RPMI8226 (cell line): Measurements from ENCODE around the gene UBQLN2.
"Not testable (repeated sequence)": the region's sequence is repeated elsewhere in the genome, so short reads cannot be mapped to it uniquely, and the experiment has no call there.

ENCODE experiments used
- DNase-seq: peaks from one replicate; pipeline ENCODE4 v3.0.0-alpha.2; 2015

Gene UBQLN2

DNA sequence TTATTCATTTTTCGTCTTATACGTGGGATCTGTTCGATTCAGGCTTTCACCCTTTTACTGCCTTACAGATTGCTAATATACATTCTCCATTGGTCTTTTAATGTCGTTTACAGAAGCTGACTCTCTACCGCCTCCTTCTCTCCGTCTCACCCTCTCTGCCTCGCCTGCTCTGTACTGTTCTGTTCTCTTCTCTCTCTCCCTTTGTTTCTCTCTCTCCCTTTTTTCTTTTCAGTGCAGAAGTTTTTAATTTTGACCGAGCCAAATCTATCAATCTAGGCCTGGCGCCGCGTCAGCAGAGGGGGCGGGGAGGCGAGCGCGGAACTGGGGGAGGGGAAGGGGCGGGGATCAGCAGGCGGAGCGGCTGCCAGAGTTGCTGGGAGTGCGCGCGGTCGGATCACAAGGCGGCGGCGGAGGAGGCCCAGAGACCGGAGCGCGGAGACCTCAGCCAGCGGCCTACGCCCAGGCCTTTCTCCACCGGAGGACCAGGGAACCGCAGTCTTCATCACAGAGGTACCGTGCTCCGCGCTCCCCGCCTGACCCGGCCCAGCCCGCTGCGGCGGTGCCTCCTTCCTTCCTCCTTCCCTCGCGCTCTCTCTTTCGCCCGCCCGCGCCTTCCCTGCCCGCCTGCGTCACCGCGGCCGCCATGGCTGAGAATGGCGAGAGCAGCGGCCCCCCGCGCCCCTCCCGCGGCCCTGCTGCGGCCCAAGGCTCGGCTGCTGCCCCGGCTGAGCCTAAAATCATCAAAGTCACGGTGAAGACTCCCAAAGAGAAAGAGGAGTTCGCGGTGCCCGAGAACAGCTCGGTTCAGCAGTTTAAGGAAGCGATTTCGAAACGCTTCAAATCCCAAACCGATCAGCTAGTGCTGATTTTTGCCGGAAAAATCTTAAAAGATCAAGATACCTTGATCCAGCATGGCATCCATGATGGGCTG lies at the start of gene UBQLN2:
Gene UBQLN2 (plus strand): TSS at position 397 of the 931 bp plus-strand sequence. CDS start 247 bp downstream, at position 644.
- peak; percentile 86 for DNase-seq

DNA sequence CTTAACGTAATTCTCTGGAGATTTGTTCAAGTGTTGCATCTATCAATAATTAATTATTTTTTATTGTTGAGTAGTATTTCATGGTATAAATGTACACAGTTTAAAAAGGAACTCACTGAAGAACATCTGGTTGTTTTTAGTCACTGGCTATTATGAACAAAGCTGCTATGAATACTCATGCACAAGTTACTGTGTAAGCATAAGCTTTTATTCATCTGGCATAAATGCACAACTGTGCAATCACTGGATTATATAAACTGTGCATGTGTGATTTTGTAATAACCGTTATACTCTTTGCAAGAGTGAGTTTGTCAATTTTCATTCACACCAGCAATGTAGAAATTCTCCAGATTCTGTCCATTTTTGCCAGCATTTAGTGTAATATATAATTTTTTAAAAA lies 43.8 kb upstream of the UBQLN2 start:
- no peak for DNase-seq

DNA sequence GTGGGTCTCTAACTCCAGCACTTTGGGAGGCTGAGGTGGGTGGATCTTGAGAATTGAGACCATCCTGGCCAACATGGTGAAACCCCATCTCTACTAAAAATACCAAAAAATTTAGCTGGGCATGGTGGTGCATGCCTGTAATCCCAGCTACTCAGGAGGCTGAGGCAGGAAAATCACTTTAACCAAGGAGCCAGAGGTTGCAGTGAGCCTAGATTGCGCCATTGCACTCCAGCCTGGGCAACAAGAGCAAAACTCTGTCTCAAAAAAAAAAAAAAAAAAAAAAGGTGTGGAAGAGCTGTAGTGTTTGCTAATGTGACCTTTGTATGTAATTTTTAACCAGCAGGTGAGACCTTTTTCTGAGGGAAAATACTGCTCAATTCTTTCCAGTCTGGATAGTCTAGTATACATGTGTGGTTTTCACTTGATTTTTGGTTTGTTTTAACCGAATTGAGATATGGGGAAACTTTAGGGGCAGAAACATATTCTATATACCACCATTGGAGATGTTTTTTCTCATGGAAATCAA lies 33.9 kb upstream of the UBQLN2 start:
- DNase-seq: not testable (repeated sequence)

DNA sequence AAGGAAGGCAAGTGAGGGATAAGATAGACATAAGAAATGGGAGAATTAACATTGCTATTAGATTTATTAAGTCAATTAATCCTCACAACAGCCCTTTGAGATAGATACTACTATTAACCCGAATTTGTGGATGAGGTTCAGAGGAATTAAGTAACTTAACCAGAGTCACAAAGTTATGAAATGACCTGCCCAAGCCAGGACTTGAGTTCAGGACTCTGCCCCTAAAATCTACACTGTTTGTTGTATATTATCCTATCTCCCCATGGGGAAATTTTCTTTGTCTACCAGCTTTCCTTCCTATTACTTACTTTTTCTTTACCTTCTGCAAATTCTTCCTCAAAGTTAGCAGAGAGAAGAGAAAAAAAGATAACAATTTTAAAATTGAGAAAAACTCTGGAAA lies 33.4 kb upstream of the UBQLN2 start:
- DNase-seq: no peak

DNA sequence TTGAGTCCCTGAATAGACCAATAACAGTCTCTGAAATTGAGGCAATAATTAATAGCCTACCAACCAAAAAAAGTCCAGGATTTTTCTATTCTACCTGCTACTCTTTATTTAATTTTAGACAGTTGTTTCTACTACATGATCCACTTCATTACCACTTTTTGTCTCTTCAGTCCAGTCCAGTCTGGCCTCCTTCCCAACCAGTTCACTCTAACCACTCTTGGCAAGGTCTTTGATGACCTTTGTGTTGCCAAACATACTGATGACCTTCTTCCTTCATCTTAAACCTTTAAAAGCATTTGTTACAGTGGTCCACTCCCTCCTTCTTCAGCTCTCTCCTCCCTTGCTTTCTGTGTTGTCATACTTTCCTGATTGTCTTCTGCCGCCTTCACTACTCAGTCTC lies 12.8 kb upstream of the UBQLN2 start:
- no peak for DNase-seq

DNA sequence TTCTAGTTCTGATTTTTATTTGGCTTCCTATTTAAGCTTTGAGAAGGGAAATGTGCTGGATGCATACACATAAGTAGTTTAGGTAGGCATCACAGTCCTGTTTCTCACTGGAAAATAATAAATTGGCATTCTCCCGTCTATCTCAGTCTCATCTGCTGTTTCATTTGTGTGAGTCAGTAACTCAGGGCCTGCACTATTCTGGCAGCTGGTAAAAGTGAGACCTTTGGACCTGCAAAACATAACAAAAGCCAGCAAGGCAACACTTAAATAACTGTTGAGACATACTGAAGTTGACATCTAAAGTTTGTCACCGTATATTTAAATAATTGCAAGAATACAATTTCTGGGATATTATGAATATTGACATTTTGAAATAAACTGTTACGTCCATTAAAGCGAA lies 8.6 kb upstream of the UBQLN2 start:
- no peak for DNase-seq

DNA sequence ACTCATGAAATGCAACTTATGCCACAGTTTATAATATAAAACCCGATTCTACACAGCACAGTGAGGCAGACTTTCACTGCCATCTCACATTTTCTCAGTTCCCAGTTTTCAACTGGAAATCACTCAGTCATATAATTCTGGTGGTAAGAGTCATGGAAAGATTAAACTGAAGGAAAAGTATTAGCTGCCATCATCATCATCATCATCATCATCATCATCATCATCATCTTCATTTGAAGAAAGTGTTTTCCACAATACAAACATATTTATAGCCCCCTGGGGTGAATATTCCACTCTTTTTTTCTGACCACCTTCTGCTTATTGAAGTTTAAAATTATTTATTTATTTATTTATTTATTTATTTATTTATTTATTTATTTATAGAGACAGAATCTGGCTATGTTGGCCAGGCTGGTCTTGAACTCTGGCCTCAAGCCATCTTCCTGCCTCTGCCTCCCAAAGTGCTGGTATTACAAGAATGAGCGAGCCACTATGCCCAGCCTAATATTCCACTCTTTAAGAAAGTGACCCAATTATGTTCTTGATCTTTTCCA lies 6.0 kb upstream of the UBQLN2 start:
- no peak for DNase-seq

DNA sequence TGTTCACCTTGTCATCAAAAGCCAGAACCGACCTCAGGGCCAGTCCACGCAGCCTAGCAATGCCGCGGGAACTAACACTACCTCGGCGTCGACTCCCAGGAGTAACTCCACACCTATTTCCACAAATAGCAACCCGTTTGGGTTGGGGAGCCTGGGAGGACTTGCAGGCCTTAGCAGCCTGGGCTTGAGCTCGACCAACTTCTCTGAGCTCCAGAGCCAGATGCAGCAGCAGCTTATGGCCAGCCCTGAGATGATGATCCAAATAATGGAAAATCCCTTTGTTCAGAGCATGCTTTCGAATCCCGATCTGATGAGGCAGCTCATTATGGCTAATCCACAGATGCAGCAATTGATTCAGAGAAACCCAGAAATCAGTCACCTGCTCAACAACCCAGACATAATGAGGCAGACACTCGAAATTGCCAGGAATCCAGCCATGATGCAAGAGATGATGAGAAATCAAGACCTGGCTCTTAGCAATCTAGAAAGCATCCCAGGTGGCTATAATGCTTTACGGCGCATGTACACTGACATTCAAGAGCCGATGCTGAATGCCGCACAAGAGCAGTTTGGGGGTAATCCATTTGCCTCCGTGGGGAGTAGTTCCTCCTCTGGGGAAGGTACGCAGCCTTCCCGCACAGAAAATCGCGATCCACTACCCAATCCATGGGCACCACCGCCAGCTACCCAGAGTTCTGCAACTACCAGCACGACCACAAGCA lies 898 bp downstream of the UBQLN2 start:
- peak; percentile 34 for DNase-seq

DNA sequence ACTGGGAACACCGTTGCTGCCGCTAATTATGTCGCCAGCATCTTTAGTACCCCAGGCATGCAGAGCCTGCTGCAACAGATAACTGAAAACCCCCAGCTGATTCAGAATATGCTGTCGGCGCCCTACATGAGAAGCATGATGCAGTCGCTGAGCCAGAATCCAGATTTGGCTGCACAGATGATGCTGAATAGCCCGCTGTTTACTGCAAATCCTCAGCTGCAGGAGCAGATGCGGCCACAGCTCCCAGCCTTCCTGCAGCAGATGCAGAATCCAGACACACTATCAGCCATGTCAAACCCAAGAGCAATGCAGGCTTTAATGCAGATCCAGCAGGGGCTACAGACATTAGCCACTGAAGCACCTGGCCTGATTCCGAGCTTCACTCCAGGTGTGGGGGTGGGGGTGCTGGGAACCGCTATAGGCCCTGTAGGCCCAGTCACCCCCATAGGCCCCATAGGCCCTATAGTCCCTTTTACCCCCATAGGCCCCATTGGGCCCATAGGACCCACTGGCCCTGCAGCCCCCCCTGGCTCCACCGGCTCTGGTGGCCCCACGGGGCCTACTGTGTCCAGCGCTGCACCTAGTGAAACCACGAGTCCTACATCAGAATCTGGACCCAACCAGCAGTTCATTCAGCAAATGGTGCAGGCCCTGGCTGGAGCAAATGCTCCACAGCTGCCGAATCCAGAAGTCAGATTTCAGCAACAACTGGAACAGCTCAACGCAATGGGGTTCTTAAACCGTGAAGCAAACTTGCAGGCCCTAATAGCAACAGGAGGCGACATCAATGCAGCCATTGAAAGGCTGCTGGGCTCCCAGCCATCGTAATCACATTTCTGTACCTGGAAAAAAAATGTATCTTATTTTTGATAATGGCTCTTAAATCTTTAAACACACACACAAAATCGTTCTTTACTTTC lies 1.8 kb downstream of the UBQLN2 start:
- peak; percentile 23 for DNase-seq

DNA sequence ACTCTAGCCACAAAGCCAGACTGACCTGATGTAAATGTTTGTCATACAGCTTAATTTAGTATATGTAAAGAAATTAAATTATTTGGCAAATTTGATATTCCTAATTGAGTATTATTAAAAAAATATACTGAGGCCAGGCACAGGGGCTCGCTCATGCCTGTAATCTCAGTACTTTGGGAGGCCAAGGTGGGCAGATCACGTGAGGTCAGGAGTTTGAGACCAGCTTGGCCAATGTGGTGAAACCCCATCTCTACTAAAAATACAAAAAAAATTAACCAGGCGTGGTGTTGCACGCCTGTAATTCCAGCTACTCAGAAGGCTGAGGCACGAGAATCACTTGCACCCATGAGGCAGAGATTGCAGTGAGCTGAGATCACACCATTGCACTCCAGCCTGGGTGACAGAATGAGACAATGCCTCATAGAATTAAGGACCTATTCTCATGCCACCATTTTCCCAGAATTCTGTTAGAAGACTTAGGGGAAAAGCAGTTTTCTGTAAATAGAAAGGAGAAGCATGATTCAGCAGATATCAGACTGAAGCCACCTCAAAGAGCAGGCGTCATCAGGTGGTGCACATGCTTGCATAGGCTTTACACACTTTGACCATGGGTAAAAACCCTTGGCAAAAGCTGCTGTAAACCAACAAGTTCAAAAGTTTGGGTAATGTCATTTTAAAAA lies 6.1 kb downstream of the UBQLN2 start:
- peak; percentile 7 for DNase-seq

DNA sequence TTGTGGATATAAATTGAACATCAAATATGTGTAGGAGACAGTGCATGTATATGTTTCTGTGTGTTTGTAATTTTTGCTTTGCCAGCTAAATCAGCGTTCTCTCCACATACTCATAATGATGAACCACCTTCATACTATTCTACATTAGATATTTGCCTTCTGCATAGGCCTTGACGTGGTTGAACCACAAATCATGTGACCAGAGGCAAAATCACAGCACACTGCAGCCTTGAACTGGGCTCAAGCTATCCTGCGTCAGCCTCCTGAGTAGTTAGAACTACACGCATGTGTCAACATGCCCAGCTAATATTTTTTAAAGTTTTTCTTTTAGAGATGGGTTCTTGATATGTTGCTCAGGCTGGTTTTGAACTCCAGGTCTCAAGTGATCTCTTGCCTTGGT lies 9.5 kb downstream of the UBQLN2 start:
- DNase-seq: no peak

DNA sequence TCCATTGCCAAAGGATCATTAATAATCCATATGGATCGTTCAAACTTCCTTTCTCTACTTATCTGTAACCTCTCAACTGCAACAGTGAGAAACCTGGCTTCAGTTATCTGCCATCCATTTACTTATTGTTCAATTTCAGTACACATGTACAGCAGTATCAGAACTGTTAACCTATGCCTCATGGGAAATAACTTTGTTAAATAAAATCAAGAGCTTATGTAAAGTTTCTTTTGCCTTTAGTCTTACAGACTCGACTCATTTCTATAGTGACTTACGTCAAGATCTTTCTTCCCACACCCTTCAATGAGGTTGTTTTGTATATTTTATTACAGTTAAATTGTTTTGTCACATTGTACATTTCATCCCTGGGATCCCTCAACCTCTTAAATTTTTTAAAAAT lies 11.4 kb downstream of the UBQLN2 start:
- DNase-seq: no peak

DNA sequence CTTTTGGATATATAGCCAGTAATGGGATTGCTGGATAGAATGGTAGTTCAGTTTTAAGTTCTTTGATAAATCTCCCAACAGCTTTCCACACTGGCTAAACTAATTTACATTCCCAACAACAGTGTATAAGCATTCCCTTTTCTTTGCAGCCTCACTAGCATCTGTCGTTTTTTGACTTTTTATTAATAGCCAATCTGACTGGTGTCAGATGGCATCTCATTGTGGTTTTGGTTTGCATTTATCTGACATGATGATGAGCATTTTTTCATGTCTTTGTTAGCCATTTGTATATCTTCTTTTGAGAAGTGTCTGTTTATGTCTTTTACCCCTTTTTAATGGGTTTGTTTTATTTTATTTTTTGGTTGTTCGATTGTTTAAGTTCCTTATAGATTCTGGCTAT lies 13.3 kb downstream of the UBQLN2 start:
- DNase-seq: no peak

DNA sequence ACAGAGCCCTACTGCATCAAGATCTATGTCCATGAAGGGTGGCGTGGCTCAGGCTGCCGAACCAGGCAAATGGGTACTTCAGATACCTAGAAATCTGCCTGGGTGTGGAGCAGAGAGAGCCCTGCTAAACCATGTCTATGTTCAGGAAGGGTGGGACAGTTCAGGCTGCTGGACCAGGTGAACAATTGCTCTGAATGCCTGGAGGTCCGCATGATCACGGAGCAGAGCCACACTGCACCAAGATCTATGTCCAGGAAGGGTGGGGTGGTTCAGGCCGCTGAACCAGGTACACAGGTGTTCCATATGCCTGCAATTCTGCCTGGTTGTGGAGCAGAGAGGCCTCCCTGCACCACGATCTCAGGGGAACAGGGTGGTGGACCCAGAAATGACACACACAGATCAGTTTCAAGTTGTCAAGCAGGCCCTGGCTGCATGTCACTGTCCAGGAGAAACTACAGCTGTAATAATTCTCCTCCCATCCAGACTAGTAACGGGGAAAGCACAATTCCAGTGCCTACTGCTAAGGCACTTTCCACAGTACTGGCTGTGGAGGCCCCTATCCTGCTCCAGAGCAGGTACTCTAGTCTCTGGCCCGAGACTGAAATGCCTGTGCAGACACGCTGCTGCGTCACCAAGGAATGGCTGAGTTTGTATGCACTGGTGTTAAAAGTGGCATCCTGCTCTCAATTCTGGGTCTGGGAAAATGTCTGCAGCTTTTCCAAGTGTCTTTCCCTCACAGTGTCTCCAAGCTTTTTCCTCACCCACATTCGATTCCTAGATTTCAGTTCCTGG lies 25.2 kb downstream of the UBQLN2 start:
- DNase-seq: no peak

DNA sequence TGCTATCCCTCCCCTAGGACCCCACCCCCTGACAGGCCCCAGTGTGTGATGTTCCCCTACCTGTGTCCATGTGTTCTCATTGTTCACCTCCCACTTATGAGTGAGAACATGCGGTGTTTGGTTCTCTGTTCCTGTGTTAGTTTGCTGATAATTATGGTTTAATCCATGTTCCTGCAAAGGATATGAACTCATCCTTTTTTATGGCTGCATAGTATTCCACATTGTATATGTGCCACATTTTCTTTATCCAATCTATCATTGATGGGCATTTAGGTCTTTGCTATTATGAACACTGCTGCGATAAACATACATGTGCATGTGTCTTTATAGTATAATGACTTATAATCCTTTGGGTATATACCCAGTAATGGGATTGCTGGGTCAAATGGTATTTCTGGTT lies 28.4 kb downstream of the UBQLN2 start:
- DNase-seq: not testable (repeated sequence)

DNA sequence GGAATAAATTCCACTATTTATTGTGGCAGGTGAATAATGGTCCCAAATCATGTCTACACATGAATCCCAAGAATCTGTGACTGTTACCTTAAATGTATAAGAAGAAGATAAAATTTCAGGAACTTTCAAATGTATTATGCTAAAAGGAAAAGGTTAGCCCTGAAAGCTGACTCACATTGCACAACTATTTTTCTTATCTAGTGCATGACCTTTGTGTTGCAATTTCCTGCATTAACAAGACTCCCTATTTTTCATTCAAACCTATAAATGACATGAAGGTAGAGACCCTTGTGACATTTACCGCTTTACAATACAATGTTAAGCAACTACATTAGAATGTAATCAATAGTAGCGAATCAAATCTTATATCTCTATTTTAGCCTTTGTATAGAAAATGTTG lies 36.7 kb downstream of the UBQLN2 start:
- no peak for DNase-seq

DNA sequence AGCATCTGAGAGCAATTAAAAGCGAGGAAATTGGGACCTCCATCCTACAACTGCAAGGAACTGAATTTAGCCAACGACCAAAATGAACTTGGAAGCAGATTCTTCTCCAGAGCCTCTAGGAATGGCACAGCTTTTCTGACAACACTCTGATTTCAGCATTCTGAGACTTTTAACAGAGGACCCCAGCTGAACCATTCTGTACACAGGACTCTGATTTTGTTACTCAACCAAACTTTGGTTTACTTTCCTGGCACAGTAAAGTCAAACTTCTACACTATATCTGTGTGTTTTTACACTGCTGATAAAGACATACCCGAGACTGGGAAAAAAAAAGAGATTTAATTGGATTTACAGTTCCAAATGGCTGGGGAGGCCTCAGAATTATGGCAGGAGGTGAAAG lies 37.6 kb downstream of the UBQLN2 start:
- no peak for DNase-seq

DNA sequence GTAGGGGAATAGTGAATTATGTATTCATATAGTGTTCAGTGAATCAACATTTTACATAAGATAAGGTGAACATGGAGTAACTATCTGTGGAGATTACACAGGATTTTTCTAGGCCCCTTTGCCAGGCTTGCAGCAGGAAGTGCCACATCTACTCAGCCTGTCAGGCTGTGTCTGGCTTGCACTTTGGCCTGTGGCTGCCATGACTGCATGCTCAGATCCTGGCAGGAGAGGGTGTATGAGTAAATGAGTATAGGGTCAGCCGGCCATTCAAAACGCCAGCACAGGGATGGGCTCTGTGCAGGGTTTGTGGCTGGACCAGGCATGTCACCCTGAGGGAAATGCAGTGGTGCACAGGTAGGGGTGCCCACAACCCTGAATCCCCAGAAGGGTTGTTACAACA lies 51.9 kb downstream of the UBQLN2 start:
- DNase-seq: no peak
